ENCODE measurements around the gene MARCHF9. TPM values are rescaled to one million over a fixed set of nuclear protein-coding genes. Genes with fewer than 3 reads are reported as not detected.
A peak's percentile ranks its signal among the peaks of the same experiment; 100 is the strongest.

MARCHF9 gene
- polyA plus RNA-seq, 1 of the 3 experiments (the other 2 are of a cell fraction) = 24.2 TPM

GRCh38 chr12:57733928-57734327, 21.0 kb upstream of the MARCHF9 start:
- no peak for DNase-seq
- POLR2A ChIA-PET = no interaction called here
- Histone ChIP-seq H3K36me3 (replicated peaks in 1 of 2; ENCODE audit: control insufficient read depth in 1 of 2, insufficient read depth in 2 of 2, low read length in 1 of 2) (peaks cover 0 to 14% of the 10 kb centered on the region in 2 experiments), H2AFZ (ENCODE audit: low read depth) (no peak overlapping the region), H3K9me2 (no peaks in the 10 kb centered on the region), H3K27me3 (ENCODE audit: insufficient read depth) (no peaks in the 10 kb centered on the region), H3K79me2 (ENCODE audit: insufficient read depth) (no peaks in the 10 kb centered on the region), H3K4me2 (no peak overlapping the region), H3K27ac (ENCODE audit: low read depth in 2 of 2, low read length in 1 of 2) (no peak overlapping the region), H4K20me1 (ENCODE audit: insufficient read depth) (no peaks in the 10 kb centered on the region), H3K4me3 (ENCODE audit: low read depth in 2 of 2, low read length in 1 of 2) (no peak overlapping the region), H3K9me3 (no peaks in the 10 kb centered on the region), H3F3A (replicated peaks; ENCODE audit: insufficient read depth) (peaks cover 18% of the 10 kb centered on the region), H3K4me1 (ENCODE audit: control insufficient read depth in 1 of 2, insufficient read depth in 2 of 2, low read depth in 1 of 2, low read length in 1 of 2) (peaks cover 0 to 22% of the 10 kb centered on the region in 2 experiments; a peak in 2 of 4 replicates), H3K9ac (no peak overlapping the region)
- 80% methylated on average over 6 of the region's 6 CpGs for WGBS (ENCODE audit: low lambda C conversion rate)
- TF ChIP-seq RCOR1 (IDR thresholded peaks at IDR 0.05; ENCODE audit: low read length) = no peak
- no peak for TF ChIP-seq NRF1 (IDR thresholded peaks at IDR 0.05; ENCODE audit: low read depth, low read length)
- TF ChIP-seq GABPA (IDR thresholded peaks at IDR 0.05; ENCODE audit: low read depth) = no peak
- CTCF ChIA-PET = interaction anchor here (5.7 to 7.1 kb wide), 2 partner anchors 10 to 152 kb away, joined by 59 to 133 read pairs; no protein-coding TSS in a partner anchor

GRCh38 chr12:57734591-57734990, 20.3 kb upstream of the MARCHF9 start:
- peaks cover 0 to 29% of the 10 kb centered on the region in 2 experiments; a peak in 2 of 4 replicates for H3K4me1 ChIP-seq (ENCODE audit: control insufficient read depth in 1 of 2, insufficient read depth in 2 of 2, low read depth in 1 of 2, low read length in 1 of 2)
- no peaks in the 10 kb centered on the region for H3K79me2 ChIP-seq (ENCODE audit: insufficient read depth)
- H3K4me2 ChIP-seq = no peak overlapping the region
- no peaks in the 10 kb centered on the region for H3K27me3 ChIP-seq (ENCODE audit: insufficient read depth)
- H3K36me3 ChIP-seq (replicated peaks in 1 of 2; ENCODE audit: control insufficient read depth in 1 of 2, insufficient read depth in 2 of 2, low read length in 1 of 2) = peaks cover 0 to 14% of the 10 kb centered on the region in 2 experiments
- DNase-seq = no peak
- H4K20me1 ChIP-seq (ENCODE audit: insufficient read depth) = no peaks in the 10 kb centered on the region
- no peak for TF ChIP-seq CHD2 (IDR thresholded peaks at IDR 0.05; ENCODE audit: low read length, partially characterized antibody)
- CTCF ChIA-PET = interaction anchor here (1.0 to 7.1 kb wide), 9 partner anchors 11 to 276 kb away, joined by 3 to 133 read pairs (median 9); partner anchors contain the start of genes B4GALNT1, GLI1 and OS9
- H3K27ac ChIP-seq (ENCODE audit: low read depth in 2 of 2, low read length in 1 of 2) = no peak overlapping the region
- no peak overlapping the region for H3K9ac ChIP-seq
- peaks cover 18% of the 10 kb centered on the region for H3F3A ChIP-seq (replicated peaks; ENCODE audit: insufficient read depth)
- no peaks in the 10 kb centered on the region for H3K9me2 ChIP-seq
- H2AFZ ChIP-seq (ENCODE audit: low read depth) = no peak overlapping the region
- no peaks in the 10 kb centered on the region for H3K9me3 ChIP-seq
- POLR2A ChIA-PET = interaction anchor here (2.6 to 2.9 kb wide), 2 partner anchors 9 to 10 kb away, joined by 17 to 21 read pairs; partner anchors contain the start of gene TSPAN31
- 89% methylated on average over 4 of the region's 4 CpGs for WGBS (ENCODE audit: low lambda C conversion rate)
- no peak overlapping the region for H3K4me3 ChIP-seq (ENCODE audit: low read depth in 2 of 2, low read length in 1 of 2)

- 64% methylated on average over 8 of the region's 8 CpGs for WGBS (ENCODE audit: low lambda C conversion rate)
- Histone ChIP-seq H3K9me3 (no peaks in the 10 kb centered on the region), H4K20me1 (ENCODE audit: insufficient read depth) (no peaks in the 10 kb centered on the region), H3K9ac (no peak overlapping the region), H3K79me2 (ENCODE audit: insufficient read depth) (no peaks in the 10 kb centered on the region), H3K27me3 (ENCODE audit: insufficient read depth) (no peaks in the 10 kb centered on the region), H3K27ac (ENCODE audit: low read depth in 2 of 2, low read length in 1 of 2) (peak overlapping the region in 1 of 2 experiments; percentile 39; a peak in 1 of 4 replicates), H2AFZ (ENCODE audit: low read depth) (no peak overlapping the region), H3K4me1 (ENCODE audit: control insufficient read depth in 1 of 2, insufficient read depth in 2 of 2, low read depth in 1 of 2, low read length in 1 of 2) (peaks cover 0 to 29% of the 10 kb centered on the region in 2 experiments; a peak in 2 of 4 replicates), H3F3A (replicated peaks; ENCODE audit: insufficient read depth) (peaks cover 18% of the 10 kb centered on the region), H3K4me3 (ENCODE audit: low read depth in 2 of 2, low read length in 1 of 2) (peak overlapping the region in 1 of 2 experiments; percentile 29; a peak in 1 of 4 replicates), H3K36me3 (replicated peaks in 1 of 2; ENCODE audit: control insufficient read depth in 1 of 2, insufficient read depth in 2 of 2, low read length in 1 of 2) (peaks cover 0 to 9% of the 10 kb centered on the region in 2 experiments), H3K4me2 (peak overlapping the region; percentile 87), H3K9me2 (no peaks in the 10 kb centered on the region)
- POLR2A ChIA-PET = interaction anchor here (0.6 to 2.9 kb wide), 4 partner anchors 9 to 440 kb away, joined by 3 to 21 read pairs (median 10); partner anchors contain the start of gene TSPAN31
- peak; percentile 61 for DNase-seq
- TF ChIP-seq TEAD4 (IDR thresholded peaks at IDR 0.05; ENCODE audit: borderline replicate concordance, insufficient read depth) = no peak
- TF ChIP-seq EZH2phosphoT487 (IDR thresholded peaks at IDR 0.05; ENCODE audit: borderline replicate concordance, low read depth) = no peak
- no peak for TF ChIP-seq CHD2 (IDR thresholded peaks at IDR 0.05; ENCODE audit: low read length, partially characterized antibody)
- no peak for TF ChIP-seq RAD21 (IDR thresholded peaks at IDR 0.05; ENCODE audit: low read length)
- no peak for TF ChIP-seq RFX5 (IDR thresholded peaks at IDR 0.05; ENCODE audit: low read length)
- TF ChIP-seq, protein P1, sequence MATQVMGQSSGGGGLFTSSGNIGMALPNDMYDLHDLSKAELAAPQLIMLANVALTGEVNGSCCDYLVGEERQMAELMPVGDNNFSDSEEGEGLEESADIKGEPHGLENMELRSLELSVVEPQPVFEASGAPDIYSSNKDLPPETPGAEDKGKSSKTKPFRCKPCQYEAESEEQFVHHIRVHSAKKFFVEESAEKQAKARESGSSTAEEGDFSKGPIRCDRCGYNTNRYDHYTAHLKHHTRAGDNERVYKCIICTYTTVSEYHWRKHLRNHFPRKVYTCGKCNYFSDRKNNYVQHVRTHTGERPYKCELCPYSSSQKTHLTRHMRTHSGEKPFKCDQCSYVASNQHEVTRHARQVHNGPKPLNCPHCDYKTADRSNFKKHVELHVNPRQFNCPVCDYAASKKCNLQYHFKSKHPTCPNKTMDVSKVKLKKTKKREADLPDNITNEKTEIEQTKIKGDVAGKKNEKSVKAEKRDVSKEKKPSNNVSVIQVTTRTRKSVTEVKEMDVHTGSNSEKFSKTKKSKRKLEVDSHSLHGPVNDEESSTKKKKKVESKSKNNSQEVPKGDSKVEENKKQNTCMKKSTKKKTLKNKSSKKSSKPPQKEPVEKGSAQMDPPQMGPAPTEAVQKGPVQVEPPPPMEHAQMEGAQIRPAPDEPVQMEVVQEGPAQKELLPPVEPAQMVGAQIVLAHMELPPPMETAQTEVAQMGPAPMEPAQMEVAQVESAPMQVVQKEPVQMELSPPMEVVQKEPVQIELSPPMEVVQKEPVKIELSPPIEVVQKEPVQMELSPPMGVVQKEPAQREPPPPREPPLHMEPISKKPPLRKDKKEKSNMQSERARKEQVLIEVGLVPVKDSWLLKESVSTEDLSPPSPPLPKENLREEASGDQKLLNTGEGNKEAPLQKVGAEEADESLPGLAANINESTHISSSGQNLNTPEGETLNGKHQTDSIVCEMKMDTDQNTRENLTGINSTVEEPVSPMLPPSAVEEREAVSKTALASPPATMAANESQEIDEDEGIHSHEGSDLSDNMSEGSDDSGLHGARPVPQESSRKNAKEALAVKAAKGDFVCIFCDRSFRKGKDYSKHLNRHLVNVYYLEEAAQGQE (IDR thresholded peaks at IDR 0.05; ENCODE audit: low read depth, low read length) = no peak
- no peak for TF ChIP-seq SMC3 (IDR thresholded peaks at IDR 0.05; ENCODE audit: low read depth, low read length)
- TF ChIP-seq TCF12 (IDR thresholded peaks at IDR 0.05) = no peak
- no peak for TF ChIP-seq FOXM1 (IDR thresholded peaks at IDR 0.05; ENCODE audit: low read depth)
- TF ChIP-seq NFIC (IDR thresholded peaks at IDR 0.05; ENCODE audit: borderline replicate concordance) = no peak
- TF ChIP-seq MEF2A (IDR thresholded peaks at IDR 0.05; ENCODE audit: borderline replicate concordance, low read depth) = no peak
- no peak for TF ChIP-seq ELF1 (IDR thresholded peaks at IDR 0.05)
- TF ChIP-seq USF1 (IDR thresholded peaks at IDR 0.05; ENCODE audit: borderline replicate concordance, low read depth) = no peak
- no peak for TF ChIP-seq YY1 (IDR thresholded peaks at IDR 0.05; ENCODE audit: low read depth)
- CTCF ChIA-PET = interaction anchor here (0.6 to 7.1 kb wide), 21 partner anchors 10 to 276 kb away, joined by 3 to 133 read pairs (median 5); partner anchors contain the start of genes B4GALNT1, GLI1, OS9 and PIP4K2C
Observed at GRCh38 chr12:57735198-57735855, 19.6 kb upstream of the MARCHF9 start.

Measured in SK-N-SH (cell line).